ENCODE data around the gene MAP3K3. TPM values are rescaled to one million over a fixed set of nuclear protein-coding genes. Genes with fewer than 3 reads are reported as not detected.
A peak's percentile ranks its signal among the peaks of the same experiment; 100 is the strongest.

MAP3K3 gene
- total and polyA plus RNA-seq, 9 of the 15 experiments (the other 6 are each of a cell fraction or from before 2014, with no cell fraction given), result 0.69 to 16.5 (median 12.1) TPM

GRCh38 chr17:63621684-63622573 lies at the start of gene MAP3K3 (continued):
- TF ChIP-seq, protein P1, sequence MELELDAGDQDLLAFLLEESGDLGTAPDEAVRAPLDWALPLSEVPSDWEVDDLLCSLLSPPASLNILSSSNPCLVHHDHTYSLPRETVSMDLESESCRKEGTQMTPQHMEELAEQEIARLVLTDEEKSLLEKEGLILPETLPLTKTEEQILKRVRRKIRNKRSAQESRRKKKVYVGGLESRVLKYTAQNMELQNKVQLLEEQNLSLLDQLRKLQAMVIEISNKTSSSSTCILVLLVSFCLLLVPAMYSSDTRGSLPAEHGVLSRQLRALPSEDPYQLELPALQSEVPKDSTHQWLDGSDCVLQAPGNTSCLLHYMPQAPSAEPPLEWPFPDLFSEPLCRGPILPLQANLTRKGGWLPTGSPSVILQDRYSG (tag; conservative IDR thresholded peaks at IDR 0.05; ENCODE audit: low read depth), result no peak
- TF ChIP-seq SREBF1 (IDR thresholded peaks at IDR 0.05; ENCODE audit: borderline replicate concordance, low read depth, low read length), result no peak
- TF ChIP-seq BCOR (IDR thresholded peaks at IDR 0.05), result no peak
- TF ChIP-seq XRCC5 (IDR thresholded peaks at IDR 0.05; ENCODE audit: low read depth, low read length), result peak; percentile 18; the same call in 1 of the 2 replicates
- TF ChIP-seq KHSRP (IDR thresholded peaks at IDR 0.05), result no peak
- TF ChIP-seq ATF7 (IDR thresholded peaks at IDR 0.05), result peak; percentile 82
- TF ChIP-seq, protein P2, sequence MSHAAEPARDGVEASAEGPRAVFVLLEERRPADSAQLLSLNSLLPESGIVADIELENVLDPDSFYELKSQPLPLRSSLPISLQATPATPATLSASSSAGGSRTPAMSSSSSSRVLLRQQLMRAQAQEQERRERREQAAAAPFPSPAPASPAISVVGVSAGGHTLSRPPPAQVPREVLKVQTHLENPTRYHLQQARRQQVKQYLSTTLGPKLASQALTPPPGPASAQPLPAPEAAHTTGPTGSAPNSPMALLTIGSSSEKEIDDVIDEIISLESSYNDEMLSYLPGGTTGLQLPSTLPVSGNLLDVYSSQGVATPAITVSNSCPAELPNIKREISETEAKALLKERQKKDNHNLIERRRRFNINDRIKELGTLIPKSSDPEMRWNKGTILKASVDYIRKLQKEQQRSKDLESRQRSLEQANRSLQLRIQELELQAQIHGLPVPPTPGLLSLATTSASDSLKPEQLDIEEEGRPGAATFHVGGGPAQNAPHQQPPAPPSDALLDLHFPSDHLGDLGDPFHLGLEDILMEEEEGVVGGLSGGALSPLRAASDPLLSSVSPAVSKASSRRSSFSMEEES (CRISPR knock-in tag; IDR thresholded peaks at IDR 0.05), result no peak
- no peak for TF ChIP-seq HDAC6 (IDR thresholded peaks at IDR 0.05; ENCODE audit: low read depth, low read length)
- TF ChIP-seq RBM17 (IDR thresholded peaks at IDR 0.05; ENCODE audit: borderline replicate concordance, low read depth, low read length), result no peak
- peak; percentile 40; the same call in 1 of the 2 replicates for TF ChIP-seq CREB1 (IDR thresholded peaks at IDR 0.05)
- TF ChIP-seq CREB1 (CRISPR knock-in tag; IDR thresholded peaks at IDR 0.05), result peak; percentile 44; the same call in 1 of the 2 replicates
- TF ChIP-seq FOXA3 (CRISPR knock-in tag; conservative IDR thresholded peaks at IDR 0.05 in 1 of 2, IDR thresholded peaks at IDR 0.05 in 1 of 2), result no peak
- TF ChIP-seq, protein P3, sequence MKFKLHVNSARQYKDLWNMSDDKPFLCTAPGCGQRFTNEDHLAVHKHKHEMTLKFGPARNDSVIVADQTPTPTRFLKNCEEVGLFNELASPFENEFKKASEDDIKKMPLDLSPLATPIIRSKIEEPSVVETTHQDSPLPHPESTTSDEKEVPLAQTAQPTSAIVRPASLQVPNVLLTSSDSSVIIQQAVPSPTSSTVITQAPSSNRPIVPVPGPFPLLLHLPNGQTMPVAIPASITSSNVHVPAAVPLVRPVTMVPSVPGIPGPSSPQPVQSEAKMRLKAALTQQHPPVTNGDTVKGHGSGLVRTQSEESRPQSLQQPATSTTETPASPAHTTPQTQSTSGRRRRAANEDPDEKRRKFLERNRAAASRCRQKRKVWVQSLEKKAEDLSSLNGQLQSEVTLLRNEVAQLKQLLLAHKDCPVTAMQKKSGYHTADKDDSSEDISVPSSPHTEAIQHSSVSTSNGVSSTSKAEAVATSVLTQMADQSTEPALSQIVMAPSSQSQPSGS (CRISPR knock-in tag; IDR thresholded peaks at IDR 0.05), result no peak
- TF ChIP-seq, protein P4, sequence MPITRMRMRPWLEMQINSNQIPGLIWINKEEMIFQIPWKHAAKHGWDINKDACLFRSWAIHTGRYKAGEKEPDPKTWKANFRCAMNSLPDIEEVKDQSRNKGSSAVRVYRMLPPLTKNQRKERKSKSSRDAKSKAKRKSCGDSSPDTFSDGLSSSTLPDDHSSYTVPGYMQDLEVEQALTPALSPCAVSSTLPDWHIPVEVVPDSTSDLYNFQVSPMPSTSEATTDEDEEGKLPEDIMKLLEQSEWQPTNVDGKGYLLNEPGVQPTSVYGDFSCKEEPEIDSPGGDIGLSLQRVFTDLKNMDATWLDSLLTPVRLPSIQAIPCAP (CRISPR knock-in tag; IDR thresholded peaks at IDR 0.05; ENCODE audit: borderline replicate concordance), result no peak
- TF ChIP-seq, protein P5, sequence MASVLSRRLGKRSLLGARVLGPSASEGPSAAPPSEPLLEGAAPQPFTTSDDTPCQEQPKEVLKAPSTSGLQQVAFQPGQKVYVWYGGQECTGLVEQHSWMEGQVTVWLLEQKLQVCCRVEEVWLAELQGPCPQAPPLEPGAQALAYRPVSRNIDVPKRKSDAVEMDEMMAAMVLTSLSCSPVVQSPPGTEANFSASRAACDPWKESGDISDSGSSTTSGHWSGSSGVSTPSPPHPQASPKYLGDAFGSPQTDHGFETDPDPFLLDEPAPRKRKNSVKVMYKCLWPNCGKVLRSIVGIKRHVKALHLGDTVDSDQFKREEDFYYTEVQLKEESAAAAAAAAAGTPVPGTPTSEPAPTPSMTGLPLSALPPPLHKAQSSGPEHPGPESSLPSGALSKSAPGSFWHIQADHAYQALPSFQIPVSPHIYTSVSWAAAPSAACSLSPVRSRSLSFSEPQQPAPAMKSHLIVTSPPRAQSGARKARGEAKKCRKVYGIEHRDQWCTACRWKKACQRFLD (CRISPR knock-in tag; IDR thresholded peaks at IDR 0.05), result no peak
- TF ChIP-seq, protein P6, sequence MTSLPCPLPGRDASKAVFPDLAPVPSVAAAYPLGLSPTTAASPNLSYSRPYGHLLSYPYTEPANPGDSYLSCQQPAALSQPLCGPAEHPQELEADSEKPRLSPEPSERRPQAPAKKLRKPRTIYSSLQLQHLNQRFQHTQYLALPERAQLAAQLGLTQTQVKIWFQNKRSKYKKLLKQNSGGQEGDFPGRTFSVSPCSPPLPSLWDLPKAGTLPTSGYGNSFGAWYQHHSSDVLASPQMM (CRISPR knock-in tag; IDR thresholded peaks at IDR 0.05), result no peak
- no peak for TF ChIP-seq ADNP (tag; IDR thresholded peaks at IDR 0.05)
